WTC11 (cell line): Measurements from ENCODE around the gene HORMAD1. TPM values are rescaled to one million over a fixed set of nuclear protein-coding genes. Genes with fewer than 3 reads are reported as not detected.

Experiments
- ATAC-seq: fragments of 200-7000 bp; cut with Tn5 transposase; 2 replicates; pipeline ENCODE4 v1.10.0; 2021; ENCODE audit warnings: mild to moderate bottlenecking, moderate library complexity
- CTCF ChIA-PET: fragments of 300-600 bp; sonication (Branson Sonifier 250); formaldehyde crosslinking; loops from one replicate; lab custom pipeline; 2021; ENCODE audit warnings: antibody characterized with exemption; lab: Charles Lee
- POLR2A ChIA-PET: fragments of 350-600 bp; sonication (Branson Sonifier 250); formaldehyde crosslinking; loops from one replicate; lab custom pipeline; 2021; ENCODE audit warnings: antibody characterized with exemption; lab: Charles Lee
- DNase-seq: peaks from one replicate; pipeline ENCODE4 v3.0.0; 2021; ENCODE audit warnings: low spot score
- H3K27ac Mint-ChIP-seq: 2 replicates; pipeline ENCODE4 v1.8.0; 2021; ENCODE audit warnings: mixed read lengths
- H3K27me3 Mint-ChIP-seq: 2 replicates; pipeline ENCODE4 v1.8.0; 2021; ENCODE audit warnings: low read depth, mild to moderate bottlenecking, moderate library complexity, mixed read lengths
- H3K36me3 Mint-ChIP-seq: 2 replicates; pipeline ENCODE4 v1.8.0; 2021; ENCODE audit warnings: mixed read lengths
- H3K4me1 Mint-ChIP-seq: 2 replicates; pipeline ENCODE4 v1.8.0; 2022; ENCODE audit warnings: mixed read lengths
- H3K4me3 Mint-ChIP-seq: 2 replicates; pipeline ENCODE4 v1.8.0; 2021; ENCODE audit warnings: mild to moderate bottlenecking, moderate library complexity, mixed read lengths
- H3K9me3 Mint-ChIP-seq: 2 replicates; pipeline ENCODE4 v1.8.0; 2021; ENCODE audit warnings: mixed read lengths
- ATF1 ChIP-seq: sonication (generic); formaldehyde crosslinking; IDR thresholded peaks from 2 replicates; pipeline ENCODE4 v1.8.1; 2023; ENCODE audit warnings: mild to moderate bottlenecking, moderate library complexity, missing genetic modification reagents
- E2F1 ChIP-seq: sonication (generic); formaldehyde crosslinking; IDR thresholded peaks from 2 replicates; pipeline ENCODE4 v1.8.0; 2022; ENCODE audit warnings: mild to moderate bottlenecking, missing genetic modification reagents
- FOXJ3 ChIP-seq: sonication (generic); formaldehyde crosslinking; IDR thresholded peaks from 2 replicates; pipeline ENCODE4 v1.9.0; 2021; ENCODE audit warnings: missing genetic modification reagents, mild to moderate bottlenecking, borderline replicate concordance
- FOXP1 ChIP-seq: sonication (generic); formaldehyde crosslinking; IDR thresholded peaks from 2 replicates; pipeline ENCODE4 v1.8.0; 2022; ENCODE audit warnings: missing genetic modification reagents, mild to moderate bottlenecking, moderate library complexity, borderline replicate concordance
- GABPB1 ChIP-seq: sonication (generic); formaldehyde crosslinking; IDR thresholded peaks from 2 replicates; pipeline ENCODE4 v1.8.1; 2023; ENCODE audit warnings: mild to moderate bottlenecking, missing genetic modification reagents
- PRDM15 ChIP-seq: sonication (generic); formaldehyde crosslinking; IDR thresholded peaks from 2 replicates; pipeline ENCODE4 v1.8.0; 2022; ENCODE audit warnings: missing genetic modification reagents
- SMAD3 ChIP-seq: sonication (generic); formaldehyde crosslinking; IDR thresholded peaks from 2 replicates; pipeline ENCODE4 v1.8.0; 2022; ENCODE audit warnings: missing genetic modification reagents, mild to moderate bottlenecking, borderline replicate concordance
- SOX15 ChIP-seq: fragments of 250-450 bp; sonication (Bioruptor Pico); IDR thresholded peaks from 2 replicates; pipeline ENCODE4 v1.9.0; 2021; ENCODE audit warnings: mild to moderate bottlenecking
- TCF7 ChIP-seq: sonication (generic); formaldehyde crosslinking; IDR thresholded peaks from 2 replicates; pipeline ENCODE4 v1.8.0; 2022; ENCODE audit warnings: mild to moderate bottlenecking, low read depth, missing genetic modification reagents, moderate library complexity
- TP53 ChIP-seq: sonication (generic); formaldehyde crosslinking; IDR thresholded peaks from 2 replicates; pipeline ENCODE4 v1.8.1; 2023; ENCODE audit warnings: mild to moderate bottlenecking, missing genetic modification reagents
- USF2 ChIP-seq: sonication (generic); formaldehyde crosslinking; IDR thresholded peaks from 2 replicates; pipeline ENCODE4 v1.8.1; 2023; ENCODE audit warnings: mild to moderate bottlenecking, missing genetic modification reagents, moderate library complexity
- ZNF396 ChIP-seq: fragments of 250-450 bp; sonication (Bioruptor Pico); IDR thresholded peaks from 2 replicates; pipeline ENCODE4 v1.8.0; 2021; ENCODE audit warnings: mild to moderate bottlenecking, moderate library complexity, borderline replicate concordance
- ZNF532 ChIP-seq: fragments of 250-450 bp; sonication (Bioruptor Pico); IDR thresholded peaks from 2 replicates; pipeline ENCODE4 v1.9.0; 2021; ENCODE audit warnings: mild to moderate bottlenecking, borderline replicate concordance
- total RNA-seq: library from RNA; stranded (reverse); gene quantifications from 3 replicates; pipeline ENCODE4 v1.2.3, GENCODE V29; 2021
- TF ChIP-seq, protein P1 (sequence below): sonication (generic); formaldehyde crosslinking; IDR thresholded peaks from 2 replicates; pipeline ENCODE4 v1.8.0; 2023; ENCODE audit warnings: missing genetic modification reagents, mild to moderate bottlenecking, borderline replicate concordance

The HORMAD1 gene
- total RNA-seq, 1 experiment from 2014 or later: not detected

DNA sequence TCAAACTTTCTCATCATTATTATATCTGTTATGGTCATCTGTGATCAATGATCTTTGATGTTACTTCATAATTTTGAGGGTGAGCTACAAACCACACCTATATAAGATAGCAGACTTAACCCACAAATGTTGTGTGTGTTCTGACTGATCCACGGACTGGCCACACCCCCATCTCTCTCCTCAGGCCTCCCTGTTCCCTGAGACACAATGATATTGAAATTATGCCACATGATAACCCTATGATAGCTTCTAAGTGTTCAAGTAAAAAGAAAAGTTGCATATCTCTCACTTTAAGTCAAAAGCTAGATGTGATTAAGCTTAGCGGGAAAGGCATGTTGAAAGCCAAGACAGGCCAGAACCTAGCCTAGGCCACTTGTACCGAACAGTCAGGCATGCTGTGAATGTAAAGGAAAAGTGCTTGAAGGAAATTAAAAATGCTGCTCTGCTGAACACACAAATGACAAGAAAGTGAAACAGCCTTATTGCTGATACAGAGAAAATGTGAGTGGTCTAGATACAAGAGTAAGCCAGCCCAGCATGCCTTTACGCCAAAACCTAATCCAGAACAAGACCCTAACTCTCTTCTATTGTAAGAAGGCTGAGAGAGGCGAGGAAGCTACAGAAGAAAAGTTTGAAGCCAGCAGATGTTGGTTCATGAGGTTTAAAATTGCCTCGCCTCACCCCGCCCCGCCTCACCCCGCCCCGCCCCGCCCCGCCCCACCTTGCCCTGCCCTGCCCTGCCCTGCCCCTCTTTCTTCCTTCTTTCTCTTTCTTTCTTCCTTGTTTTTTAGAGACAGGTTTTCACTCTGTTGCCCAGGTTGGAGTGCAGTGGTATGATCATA, 28.4 kb upstream of the HORMAD1 start (continued):
- TF ChIP-seq E2F1 (no peak), GABPB1 (CRISPR knock-in tag) (no peak), ZNF396 (no peak), FOXJ3 (CRISPR knock-in tag) (no peak), TCF7 (CRISPR knock-in tag) (no peak), ATF1 (CRISPR knock-in tag) (no peak), USF2 (CRISPR knock-in tag) (no peak), TP53 (no peak), SOX15 (CRISPR knock-in tag) (no peak), ZNF532 (CRISPR knock-in tag) (no peak), SMAD3 (no peak)
- TF ChIP-seq, protein P1, sequence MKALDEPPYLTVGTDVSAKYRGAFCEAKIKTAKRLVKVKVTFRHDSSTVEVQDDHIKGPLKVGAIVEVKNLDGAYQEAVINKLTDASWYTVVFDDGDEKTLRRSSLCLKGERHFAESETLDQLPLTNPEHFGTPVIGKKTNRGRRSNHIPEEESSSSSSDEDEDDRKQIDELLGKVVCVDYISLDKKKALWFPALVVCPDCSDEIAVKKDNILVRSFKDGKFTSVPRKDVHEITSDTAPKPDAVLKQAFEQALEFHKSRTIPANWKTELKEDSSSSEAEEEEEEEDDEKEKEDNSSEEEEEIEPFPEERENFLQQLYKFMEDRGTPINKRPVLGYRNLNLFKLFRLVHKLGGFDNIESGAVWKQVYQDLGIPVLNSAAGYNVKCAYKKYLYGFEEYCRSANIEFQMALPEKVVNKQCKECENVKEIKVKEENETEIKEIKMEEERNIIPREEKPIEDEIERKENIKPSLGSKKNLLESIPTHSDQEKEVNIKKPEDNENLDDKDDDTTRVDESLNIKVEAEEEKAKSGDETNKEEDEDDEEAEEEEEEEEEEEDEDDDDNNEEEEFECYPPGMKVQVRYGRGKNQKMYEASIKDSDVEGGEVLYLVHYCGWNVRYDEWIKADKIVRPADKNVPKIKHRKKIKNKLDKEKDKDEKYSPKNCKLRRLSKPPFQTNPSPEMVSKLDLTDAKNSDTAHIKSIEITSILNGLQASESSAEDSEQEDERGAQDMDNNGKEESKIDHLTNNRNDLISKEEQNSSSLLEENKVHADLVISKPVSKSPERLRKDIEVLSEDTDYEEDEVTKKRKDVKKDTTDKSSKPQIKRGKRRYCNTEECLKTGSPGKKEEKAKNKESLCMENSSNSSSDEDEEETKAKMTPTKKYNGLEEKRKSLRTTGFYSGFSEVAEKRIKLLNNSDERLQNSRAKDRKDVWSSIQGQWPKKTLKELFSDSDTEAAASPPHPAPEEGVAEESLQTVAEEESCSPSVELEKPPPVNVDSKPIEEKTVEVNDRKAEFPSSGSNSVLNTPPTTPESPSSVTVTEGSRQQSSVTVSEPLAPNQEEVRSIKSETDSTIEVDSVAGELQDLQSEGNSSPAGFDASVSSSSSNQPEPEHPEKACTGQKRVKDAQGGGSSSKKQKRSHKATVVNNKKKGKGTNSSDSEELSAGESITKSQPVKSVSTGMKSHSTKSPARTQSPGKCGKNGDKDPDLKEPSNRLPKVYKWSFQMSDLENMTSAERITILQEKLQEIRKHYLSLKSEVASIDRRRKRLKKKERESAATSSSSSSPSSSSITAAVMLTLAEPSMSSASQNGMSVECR (CRISPR knock-in tag): no peak
- TF ChIP-seq, all 79 proteins: peak for 0

DNA sequence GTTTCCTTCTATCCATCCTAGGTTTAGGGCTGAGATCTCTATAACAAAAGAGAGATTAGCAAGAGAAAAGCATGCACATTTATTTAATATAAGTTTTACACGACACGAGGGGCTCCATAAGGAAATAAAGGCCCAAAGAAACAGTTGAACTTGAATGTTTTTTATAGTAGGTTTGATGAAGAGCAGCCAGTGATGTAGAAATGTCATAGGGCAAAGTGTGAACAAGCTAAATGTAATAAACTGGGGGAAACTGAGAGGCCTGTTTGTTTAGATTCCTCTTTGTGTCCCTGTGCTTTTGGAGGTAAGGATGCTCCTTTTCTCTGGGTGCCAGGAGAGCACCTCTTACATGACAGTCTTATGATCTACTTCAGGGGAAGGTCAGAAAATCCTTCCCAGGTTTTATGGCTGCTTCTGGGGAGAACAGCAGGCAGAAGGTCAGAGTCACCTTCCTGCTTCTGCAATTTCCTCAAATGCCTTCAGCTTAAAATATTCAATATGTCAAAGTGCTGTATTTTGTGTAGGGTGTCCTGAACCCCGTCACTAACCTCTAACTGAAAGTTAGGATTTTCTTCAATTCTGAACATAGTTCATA, 9.5 kb upstream of the HORMAD1 start:
- DNase-seq: no peak
- no peak overlapping the region for H3K4me3 Mint-ChIP-seq
- H3K4me1 Mint-ChIP-seq: no peaks in the 10 kb centered on the region; the same call in 1 of the 2 replicates
- ChIA-PET CTCF (no interaction called here), POLR2A (no interaction called here)
- no peak for ATAC-seq
- no peak overlapping the region for H3K27ac Mint-ChIP-seq
- no peaks in the 10 kb centered on the region for H3K27me3 Mint-ChIP-seq
- peaks cover 6% of the 10 kb centered on the region for H3K9me3 Mint-ChIP-seq
- no peak for TF ChIP-seq FOXP1 (CRISPR knock-in tag)
- 0 out of 2 replicates have a peak, but pooled peaks have one; percentile 20 for TF ChIP-seq PRDM15 (CRISPR knock-in tag)
- H3K36me3 Mint-ChIP-seq: peaks cover 5% of the 10 kb centered on the region; the same call in 1 of the 2 replicates
